AG04450 (cell line): ENCODE data around the gene UGT1A5. TPM values are rescaled to one million over a fixed set of nuclear protein-coding genes. Genes with fewer than 3 reads are reported as not detected.

Source experiments
- CTCF ChIA-PET: fragments of 300-600, 350-600 bp; formaldehyde crosslinking; extraction: SDS; loops from one replicate; lab custom pipeline; 2022; ENCODE audit warnings: antibody characterized with exemption, inconsistent platforms; lab: Charles Lee
- POLR2A ChIA-PET: fragments of 350-600 bp; formaldehyde crosslinking; extraction: SDS; loops from one replicate; lab custom pipeline; 2021; ENCODE audit warnings: antibody characterized with exemption, inconsistent platforms; lab: Yijun Ruan, JAX
- DNase-seq: peaks from one replicate; pipeline ENCODE4 v3.0.0-alpha.2; 2011; ENCODE audit warnings: low read depth, low spot score
- H3K27ac ChIP-seq: one replicate; pipeline ENCODE4 v1.5.1; 2012; ENCODE audit warnings: low read depth, low read length, control low read depth
- H3K27me3 ChIP-seq: one replicate; pipeline ENCODE4 v1.6.0; 2012; ENCODE audit warnings: low read length; ENCODE audit not compliant: control insufficient read depth, insufficient read depth
- H3K4me3 ChIP-seq: 2 replicates; pipeline ENCODE4 v1.5.1; 2011; ENCODE audit warnings: mild to moderate bottlenecking, low read depth, low read length, control low read depth
- H3K9me3 ChIP-seq: 2 replicates; pipeline ENCODE4 v1.5.1; 2012; ENCODE audit warnings: low read length; ENCODE audit not compliant: control insufficient read depth, insufficient read depth
- CTCF ChIP-seq: IDR thresholded peaks from 2 replicates; pipeline ENCODE4 v1.5.1; 2011; ENCODE audit warnings: low read depth, low read length, control low read depth, inconsistent platforms
- polyA plus RNA-seq: library from polyadenylated mRNA; depleted of rRNA; stranded (reverse); fragments of >200 nt; gene quantifications from 2 replicates; pipeline ENCODE4 v1.2.3, GENCODE V29; 2011

The UGT1A5 gene
- polyA plus RNA-seq, 1 experiment: not detected

GRCh38 chr2:233758849-233759248 is 46.1 kb downstream of the UGT1A5 start:
- TF ChIP-seq CTCF: no peak
- no peak for DNase-seq
- ChIA-PET CTCF (no interaction called here), POLR2A (no interaction called here)
- Histone ChIP-seq H3K9me3 (peaks cover 6% of the 10 kb centered on the region; the same call in 1 of the 2 replicates), H3K27ac (no peak overlapping the region), H3K4me3 (no peak overlapping the region), H3K27me3 (no peaks in the 10 kb centered on the region)

- POLR2A ChIA-PET: no interaction called here
- CTCF ChIA-PET: no interaction called here
- Histone ChIP-seq H3K27me3 (no peaks in the 10 kb centered on the region), H3K4me3 (no peak within 1 kb of the TSS), H3K27ac (no peak within 1 kb of the TSS), H3K9me3 (peaks cover 3% of the 10 kb centered on the region; the same call in 1 of the 2 replicates)
- DNase-seq: no peak
- no peak for TF ChIP-seq CTCF
Observed at GRCh38 chr2:233760043-233760442, 47.3 kb downstream of the UGT1A5 start, which contains the start of gene UGT1A1. Gene UGT1A1 (plus strand): TSS chr2:233760270. CDS start chr2:233760288, 18 bp downstream.

- DNase-seq: peak; percentile 1
- no peak for TF ChIP-seq CTCF
- POLR2A ChIA-PET: interaction anchor here (0.6 kb wide), 1 partner anchor 50 kb away, joined by 3 read pairs; no protein-coding TSS in a partner anchor
- no peak overlapping the region for H3K27ac ChIP-seq
- CTCF ChIA-PET: interaction anchor here (1.6 kb wide), 1 partner anchor 50 kb away, joined by 4 read pairs; no protein-coding TSS in a partner anchor
- no peak overlapping the region for H3K4me3 ChIP-seq
- H3K27me3 ChIP-seq: no peaks in the 10 kb centered on the region
- H3K9me3 ChIP-seq: peaks cover 2% of the 10 kb centered on the region; the same call in 1 of the 2 replicates
Observed at GRCh38 chr2:233761040-233761769, 48.5 kb downstream of the UGT1A5 start.

GRCh38 chr2:233764264-233764663 is 51.6 kb downstream of the UGT1A5 start:
- no peak for TF ChIP-seq CTCF
- Histone ChIP-seq H3K9me3 (peaks cover 3% of the 10 kb centered on the region; the same call in 1 of the 2 replicates), H3K4me3 (no peak overlapping the region), H3K27ac (peak overlapping the region; percentile 75), H3K27me3 (no peaks in the 10 kb centered on the region)
- CTCF ChIA-PET: interaction anchor here (0.6 kb wide), 1 partner anchor 284 kb away, joined by 3 read pairs; no protein-coding TSS in a partner anchor
- POLR2A ChIA-PET: no interaction called here
- DNase-seq: peak; percentile 42

- DNase-seq: no peak
- H3K27me3 ChIP-seq: no peaks in the 10 kb centered on the region
- H3K4me3 ChIP-seq: no peak overlapping the region
- POLR2A ChIA-PET: no interaction called here
- TF ChIP-seq CTCF: no peak
- peaks cover 3% of the 10 kb centered on the region; the same call in 1 of the 2 replicates for H3K9me3 ChIP-seq
- H3K27ac ChIP-seq: peak overlapping the region; percentile 75
- CTCF ChIA-PET: no interaction called here
Observed at GRCh38 chr2:233764761-233765160, 52.1 kb downstream of the UGT1A5 start.
